Testis (tissue), 2 donors: Measurements from ENCODE around the gene YJEFN3.

Source experiments
- POLR2A ChIP-seq: fragments of 450-650 bp; IDR thresholded peaks from one replicate; pipeline ENCODE4 v1.6.1; 2017; ENCODE audit warnings: antibody characterized with exemption, mild to moderate bottlenecking, moderate library complexity
- TF ChIP-seq, protein P1 (sequence below), 3 experiments: fragments of 450-650 bp in 2 of 3; fragments of 200-600 bp in 1 of 3; sonication (generic) in 1 of 3; IDR thresholded peaks; one replicate each; pipeline ENCODE4 v1.5.1; 2016 to 2019; ENCODE audit warnings: antibody characterized with exemption in 3 of 3, mild to moderate bottlenecking in 2 of 3, moderate library complexity in 1 of 3

- TF ChIP-seq, protein P1, sequence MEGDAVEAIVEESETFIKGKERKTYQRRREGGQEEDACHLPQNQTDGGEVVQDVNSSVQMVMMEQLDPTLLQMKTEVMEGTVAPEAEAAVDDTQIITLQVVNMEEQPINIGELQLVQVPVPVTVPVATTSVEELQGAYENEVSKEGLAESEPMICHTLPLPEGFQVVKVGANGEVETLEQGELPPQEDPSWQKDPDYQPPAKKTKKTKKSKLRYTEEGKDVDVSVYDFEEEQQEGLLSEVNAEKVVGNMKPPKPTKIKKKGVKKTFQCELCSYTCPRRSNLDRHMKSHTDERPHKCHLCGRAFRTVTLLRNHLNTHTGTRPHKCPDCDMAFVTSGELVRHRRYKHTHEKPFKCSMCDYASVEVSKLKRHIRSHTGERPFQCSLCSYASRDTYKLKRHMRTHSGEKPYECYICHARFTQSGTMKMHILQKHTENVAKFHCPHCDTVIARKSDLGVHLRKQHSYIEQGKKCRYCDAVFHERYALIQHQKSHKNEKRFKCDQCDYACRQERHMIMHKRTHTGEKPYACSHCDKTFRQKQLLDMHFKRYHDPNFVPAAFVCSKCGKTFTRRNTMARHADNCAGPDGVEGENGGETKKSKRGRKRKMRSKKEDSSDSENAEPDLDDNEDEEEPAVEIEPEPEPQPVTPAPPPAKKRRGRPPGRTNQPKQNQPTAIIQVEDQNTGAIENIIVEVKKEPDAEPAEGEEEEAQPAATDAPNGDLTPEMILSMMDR (IDR thresholded peaks at IDR 0.05): no peak
- TF ChIP-seq POLR2A: no peak
Measured at GRCh38 chr19:19529783-19530422, 1.2 kb downstream of the YJEFN3 start.
